AG10803 (cell line): Measurements from ENCODE around the gene TTC9.

Experiments used
- DNase-seq: peaks from one replicate; pipeline ENCODE4 v3.0.0; 2010; ENCODE audit warnings: low read depth
- H3K4me3 ChIP-seq: 2 replicates; pipeline ENCODE4 v1.5.1; 2011; ENCODE audit warnings: mild to moderate bottlenecking, low read length, control low read depth
- CTCF ChIP-seq: conservative IDR thresholded peaks from 2 replicates; pipeline ENCODE4 v1.5.1; 2011; ENCODE audit warnings: mild to moderate bottlenecking, low read length, control low read depth, inconsistent platforms

The TTC9 gene

GRCh38 chr14:70641548-70642302 is at the start of gene TTC9:
Gene TTC9 (plus strand): TSS chr14:70641916. CDS start chr14:70642130, 214 bp downstream.
- TF ChIP-seq CTCF, result no peak
- no peak for DNase-seq
- peak within 1 kb of the TSS; percentile 51 for H3K4me3 ChIP-seq

GRCh38 chr14:70594461-70594860 is 47.3 kb upstream of the TTC9 start:
- no peak overlapping the region for H3K4me3 ChIP-seq
- TF ChIP-seq CTCF, result no peak
- DNase-seq, result no peak

GRCh38 chr14:70595443-70596185 is 46.1 kb upstream of the TTC9 start:
- DNase-seq, result no peak
- no peak for TF ChIP-seq CTCF
- H3K4me3 ChIP-seq, result no peak overlapping the region

- no peak overlapping the region for H3K4me3 ChIP-seq
- DNase-seq, result no peak
- TF ChIP-seq CTCF, result no peak
Observed at GRCh38 chr14:70597731-70598130, 44.0 kb upstream of the TTC9 start.

GRCh38 chr14:70599345-70599744 is 42.4 kb upstream of the TTC9 start:
- H3K4me3 ChIP-seq, result peak overlapping the region; percentile 80
- DNase-seq, result no peak
- TF ChIP-seq CTCF, result no peak

- no peak for TF ChIP-seq CTCF
- peak within 1 kb of the TSS; percentile 80 for H3K4me3 ChIP-seq
- peak; percentile 89 for DNase-seq
Observed at GRCh38 chr14:70600382-70601157, 41.1 kb upstream of the TTC9 start, which contains the start of gene MED6. Gene MED6 (minus strand): TSS chr14:70600655. CDS start chr14:70600637, 18 bp downstream.
